Progenitor cell of endocrine pancreas (in vitro differentiated cells): Measurements from ENCODE around the gene RNASEH1. TPM values are rescaled to one million over a fixed set of nuclear protein-coding genes. Genes with fewer than 3 reads are reported as not detected.

ENCODE experiments used
- DNase-seq: peaks from one replicate; pipeline ENCODE4 v3.0.0; 2021; ENCODE audit warnings: low spot score; ENCODE audit not compliant: unreplicated experiment
- H3K27ac Mint-ChIP-seq: 2 replicates; pipeline ENCODE4 v1.8.0; 2021; ENCODE audit warnings: mild to moderate bottlenecking, moderate library complexity, mixed read lengths
- H3K27me3 Mint-ChIP-seq: 2 replicates; pipeline ENCODE4 v1.8.0; 2021; ENCODE audit warnings: mixed read lengths
- H3K36me3 Mint-ChIP-seq: 2 replicates; pipeline ENCODE4 v1.8.0; 2022; ENCODE audit warnings: mixed read lengths; ENCODE audit not compliant: insufficient read depth
- H3K4me1 Mint-ChIP-seq: 2 replicates; pipeline ENCODE4 v1.8.0; 2021; ENCODE audit warnings: low read depth, mixed read lengths
- H3K4me3 Mint-ChIP-seq: 2 replicates; pipeline ENCODE4 v1.8.0; 2021; ENCODE audit warnings: low read depth, mild to moderate bottlenecking, moderate library complexity, mixed read lengths
- H3K9me3 Mint-ChIP-seq: 2 replicates; pipeline ENCODE4 v1.8.0; 2021; ENCODE audit warnings: low read depth, mixed read lengths
- total RNA-seq: library from RNA; stranded (reverse); gene quantifications from 2 replicates; pipeline ENCODE4 v1.2.1, GENCODE V29; 2021
- TF ChIP-seq, protein P1 (sequence below): fragments of 200-600 bp; sonication (generic); IDR thresholded peaks from one replicate; pipeline ENCODE4 v1.5.0; 2021; ENCODE audit warnings: antibody characterized with exemption, mild to moderate bottlenecking; ENCODE audit not compliant: unreplicated experiment

RNASEH1 gene
- total RNA-seq, 1 donor from 2014 or later: 18.5 TPM

GRCh38 chr2:3513026-3513810 is 44.9 kb downstream of the RNASEH1 start:
- no peak for DNase-seq
- Mint-ChIP-seq H3K4me3 (no peak overlapping the region), H3K36me3 (peaks cover 51% of the 10 kb centered on the region), H3K9me3 (peaks cover 11% of the 10 kb centered on the region), H3K27ac (no peak overlapping the region), H3K27me3 (no peaks in the 10 kb centered on the region), H3K4me1 (peaks cover 16% of the 10 kb centered on the region)
- TF ChIP-seq, protein P1, sequence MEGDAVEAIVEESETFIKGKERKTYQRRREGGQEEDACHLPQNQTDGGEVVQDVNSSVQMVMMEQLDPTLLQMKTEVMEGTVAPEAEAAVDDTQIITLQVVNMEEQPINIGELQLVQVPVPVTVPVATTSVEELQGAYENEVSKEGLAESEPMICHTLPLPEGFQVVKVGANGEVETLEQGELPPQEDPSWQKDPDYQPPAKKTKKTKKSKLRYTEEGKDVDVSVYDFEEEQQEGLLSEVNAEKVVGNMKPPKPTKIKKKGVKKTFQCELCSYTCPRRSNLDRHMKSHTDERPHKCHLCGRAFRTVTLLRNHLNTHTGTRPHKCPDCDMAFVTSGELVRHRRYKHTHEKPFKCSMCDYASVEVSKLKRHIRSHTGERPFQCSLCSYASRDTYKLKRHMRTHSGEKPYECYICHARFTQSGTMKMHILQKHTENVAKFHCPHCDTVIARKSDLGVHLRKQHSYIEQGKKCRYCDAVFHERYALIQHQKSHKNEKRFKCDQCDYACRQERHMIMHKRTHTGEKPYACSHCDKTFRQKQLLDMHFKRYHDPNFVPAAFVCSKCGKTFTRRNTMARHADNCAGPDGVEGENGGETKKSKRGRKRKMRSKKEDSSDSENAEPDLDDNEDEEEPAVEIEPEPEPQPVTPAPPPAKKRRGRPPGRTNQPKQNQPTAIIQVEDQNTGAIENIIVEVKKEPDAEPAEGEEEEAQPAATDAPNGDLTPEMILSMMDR: no peak

DNA sequence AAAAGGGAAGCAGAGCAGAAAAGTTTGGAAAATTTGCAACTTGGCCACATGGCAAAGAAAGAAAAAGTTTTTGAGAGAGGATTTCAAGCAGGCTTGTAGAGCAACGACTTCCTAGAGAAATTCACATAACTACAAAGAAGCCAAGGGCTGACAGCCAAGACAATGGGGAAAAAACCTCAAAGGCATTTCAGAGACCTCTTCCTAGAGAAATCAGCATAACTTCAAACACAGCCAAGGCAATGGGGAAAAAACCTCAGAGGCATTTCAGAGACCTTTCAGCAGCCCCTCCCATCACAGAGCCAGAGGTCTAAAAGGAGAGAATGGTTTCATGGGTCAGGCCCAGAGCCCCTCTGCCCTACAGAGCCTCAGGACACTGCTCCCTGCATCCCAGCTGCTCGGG is 46.0 kb downstream of the RNASEH1 start:
- Mint-ChIP-seq H3K9me3 (peaks cover 11% of the 10 kb centered on the region), H3K27ac (no peak overlapping the region), H3K27me3 (no peaks in the 10 kb centered on the region), H3K36me3 (peaks cover 54% of the 10 kb centered on the region), H3K4me3 (no peak overlapping the region), H3K4me1 (peaks cover 7% of the 10 kb centered on the region)
- no peak for DNase-seq
- TF ChIP-seq, protein P1: no peak

DNA sequence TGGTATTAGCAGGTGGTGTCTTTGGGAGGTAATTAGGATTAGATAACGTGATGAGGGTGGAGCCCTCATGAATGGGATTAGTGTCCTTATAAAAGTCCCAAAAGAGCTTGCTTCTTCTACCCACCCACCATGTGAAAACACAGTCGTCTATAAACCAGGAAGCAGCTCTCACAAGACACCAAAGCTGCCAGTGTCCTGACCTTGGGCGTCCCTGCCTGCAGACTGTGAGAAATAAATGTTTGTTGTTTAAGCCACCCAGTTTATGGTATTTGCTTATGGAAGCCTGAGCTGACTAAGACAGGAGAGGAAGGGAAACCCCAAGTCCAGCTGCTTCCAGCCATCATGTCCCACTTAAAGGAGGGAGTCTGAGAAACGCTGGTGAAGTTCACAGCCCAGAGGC is 52.4 kb downstream of the RNASEH1 start:
- Mint-ChIP-seq H3K27ac (peak overlapping the region; percentile 86), H3K9me3 (peaks cover 13% of the 10 kb centered on the region)

DNA sequence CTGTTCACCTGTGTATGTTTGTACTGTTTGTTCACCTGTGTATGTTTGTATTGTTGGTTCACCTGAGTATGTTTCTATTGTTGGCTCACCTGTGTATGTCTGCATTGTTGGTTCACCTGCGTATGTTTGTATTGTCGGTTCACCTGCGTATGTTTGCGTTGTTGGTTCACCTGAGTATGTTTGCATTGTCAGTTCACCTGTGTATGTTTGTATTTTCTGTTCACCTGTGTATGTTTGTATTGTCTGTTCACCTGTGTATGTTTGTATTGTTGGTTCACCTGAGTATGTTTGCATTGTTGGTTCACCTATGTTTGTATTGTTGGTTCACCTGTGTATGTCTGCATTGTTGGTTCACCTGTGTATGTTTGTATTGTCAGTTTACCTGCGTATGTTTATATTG is 53.4 kb downstream of the RNASEH1 start:
- DNase-seq: no peak
- Mint-ChIP-seq H3K4me3 (no peak overlapping the region), H3K27me3 (no peaks in the 10 kb centered on the region), H3K36me3 (peaks cover 56% of the 10 kb centered on the region), H3K4me1 (peaks cover 17% of the 10 kb centered on the region), H3K27ac (peak overlapping the region; percentile 86), H3K9me3 (peaks cover 13% of the 10 kb centered on the region)
- TF ChIP-seq, protein P1: no peak

More for the DNA sequence above, 52.4 kb downstream of the RNASEH1 start:
- TF ChIP-seq, protein P1: no peak
- Mint-ChIP-seq H3K36me3 (peaks cover 57% of the 10 kb centered on the region), H3K4me1 (peaks cover 21% of the 10 kb centered on the region), H3K4me3 (no peak overlapping the region), H3K27me3 (no peaks in the 10 kb centered on the region)
- DNase-seq: no peak

DNA sequence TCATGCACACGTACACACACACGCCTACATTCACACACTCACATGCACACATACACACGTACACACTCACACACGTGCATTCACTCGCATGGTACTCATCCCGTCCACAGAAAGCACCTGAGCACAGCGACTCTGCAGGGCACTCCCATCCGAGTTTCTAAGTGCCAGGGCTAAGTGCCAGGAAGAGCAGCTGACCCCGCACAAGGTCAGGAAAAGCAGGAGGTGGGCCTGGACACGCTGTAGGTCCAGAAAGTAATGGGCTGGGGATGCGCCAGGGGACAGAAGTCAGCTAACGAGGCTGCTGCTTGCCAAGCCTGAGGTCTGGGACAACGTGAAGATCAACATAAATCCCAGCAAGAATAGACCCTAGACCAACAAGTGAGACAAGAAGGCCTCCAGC is 54.6 kb downstream of the RNASEH1 start:
- Mint-ChIP-seq H3K4me3 (no peak overlapping the region), H3K9me3 (peaks cover 12% of the 10 kb centered on the region), H3K27ac (no peak overlapping the region), H3K36me3 (peaks cover 56% of the 10 kb centered on the region), H3K27me3 (no peaks in the 10 kb centered on the region), H3K4me1 (peaks cover 17% of the 10 kb centered on the region)
- TF ChIP-seq, protein P1: no peak
- DNase-seq: no peak
